GM12891 (cell line): ENCODE measurements around the gene THSD7B.

Experiments
- DNase-seq: peaks from one replicate; pipeline ENCODE4 v3.0.0; 2011; ENCODE audit warnings: low spot score; ENCODE audit not compliant: insufficient read length
- FAIRE-seq: peaks from 2 replicates; lab custom pipeline; 2011; peaks lifted over from hg19 to GRCh38; lab: Jason Lieb, UNC
- PAX5 ChIP-seq: IDR thresholded peaks from 2 replicates; pipeline ENCODE4 v1.6.1; 2011; ENCODE audit warnings: low read length, moderate library complexity, mild to moderate bottlenecking; ENCODE audit not compliant: insufficient read depth, severe bottlenecking
- POLR2A ChIP-seq: IDR thresholded peaks from 2 replicates; pipeline ENCODE4 v1.6.1; 2011; ENCODE audit warnings: low read depth, low read length, control low read depth
- POLR2AphosphoS5 ChIP-seq: IDR thresholded peaks from 2 replicates; pipeline ENCODE4 v1.6.1; 2011; ENCODE audit warnings: low read depth, low read length, control low read depth
- POU2F2 ChIP-seq: IDR thresholded peaks from 2 replicates; pipeline ENCODE4 v1.6.1; 2011; ENCODE audit warnings: low read depth, mild to moderate bottlenecking, control low read depth, low read length, moderate library complexity
- SPI1 ChIP-seq: IDR thresholded peaks from 2 replicates; pipeline ENCODE4 v1.6.1; 2011; ENCODE audit warnings: low read depth, low read length, control low read depth
- TAF1 ChIP-seq: IDR thresholded peaks from 2 replicates; pipeline ENCODE4 v1.6.1; 2011; ENCODE audit warnings: low read depth, low read length, control low read depth

The THSD7B gene

DNA sequence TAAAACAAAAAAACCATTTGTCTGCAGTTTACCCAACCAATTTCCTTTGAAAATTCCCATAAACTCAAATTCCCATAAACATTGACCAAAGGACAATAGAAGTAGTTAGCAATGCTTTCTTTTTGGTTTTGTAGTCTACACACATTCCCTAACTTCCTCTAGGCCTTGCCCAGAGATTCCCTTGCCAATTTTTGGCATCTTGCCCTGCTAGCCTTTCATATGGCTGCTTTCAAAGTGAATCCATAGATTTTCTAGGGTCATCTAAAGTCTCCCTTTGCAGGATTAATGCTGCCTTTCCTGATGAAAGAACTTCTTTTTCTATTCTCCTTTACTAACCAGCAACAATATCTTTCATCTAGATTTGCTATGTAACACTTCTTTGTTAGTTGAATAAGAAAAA, 33.4 kb downstream of the THSD7B start:
- no peak for TF ChIP-seq SPI1
- TF ChIP-seq POLR2A = no peak
- TF ChIP-seq TAF1 = no peak
- TF ChIP-seq POU2F2 = no peak
- TF ChIP-seq PAX5 = no peak
- no peak for TF ChIP-seq POLR2AphosphoS5
- DNase-seq = no peak
- no peak for FAIRE-seq

DNA sequence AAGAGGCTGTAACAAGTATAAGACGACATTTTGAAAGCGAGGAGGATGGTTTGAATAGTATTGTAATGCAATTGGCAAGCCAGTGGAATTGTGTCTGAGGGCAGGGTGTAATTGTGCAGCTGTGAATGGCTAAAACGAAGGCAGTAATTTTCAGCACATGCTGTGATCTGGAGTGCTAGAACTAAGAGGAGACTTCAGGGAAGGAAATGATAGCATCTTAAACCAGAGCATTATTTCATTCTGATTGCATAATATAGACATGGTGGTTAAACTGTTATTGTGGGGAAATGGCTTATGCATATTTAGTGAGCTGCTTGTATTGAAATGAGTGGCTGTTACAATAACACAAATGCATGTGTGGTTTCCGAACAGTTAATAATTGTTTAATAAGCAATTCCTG, 36.3 kb downstream of the THSD7B start:
- no peak for TF ChIP-seq TAF1
- no peak for TF ChIP-seq POLR2AphosphoS5
- TF ChIP-seq POLR2A = no peak
- no peak for TF ChIP-seq POU2F2
- no peak for TF ChIP-seq SPI1
- TF ChIP-seq PAX5 = no peak
- FAIRE-seq (no peak), DNase-seq (no peak)

DNA sequence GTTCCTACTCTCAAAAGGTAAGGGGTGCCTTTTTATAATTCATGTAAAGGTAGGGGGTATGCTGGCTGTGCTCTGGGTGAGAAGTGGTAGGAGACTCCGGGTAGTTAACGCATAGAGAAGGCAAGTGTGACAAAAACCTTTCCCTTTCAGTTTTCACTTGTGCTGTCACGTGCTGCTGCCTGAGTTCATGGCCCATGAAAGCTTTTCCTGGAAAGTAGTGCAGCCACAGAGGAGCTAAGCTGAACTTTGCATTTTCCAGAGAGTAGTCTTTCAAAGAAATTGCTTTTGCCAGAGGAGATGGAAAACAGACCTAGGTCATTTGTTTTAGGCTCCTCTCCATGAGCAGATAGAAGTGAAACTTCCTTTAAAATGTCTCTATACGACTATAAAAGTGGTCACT, 44.7 kb downstream of the THSD7B start:
- TF ChIP-seq PAX5 = no peak
- no peak for TF ChIP-seq SPI1
- TF ChIP-seq POLR2AphosphoS5 = no peak
- no peak for TF ChIP-seq POU2F2
- no peak for TF ChIP-seq TAF1
- TF ChIP-seq POLR2A = no peak
- no peak for DNase-seq
- no peak for FAIRE-seq

DNA sequence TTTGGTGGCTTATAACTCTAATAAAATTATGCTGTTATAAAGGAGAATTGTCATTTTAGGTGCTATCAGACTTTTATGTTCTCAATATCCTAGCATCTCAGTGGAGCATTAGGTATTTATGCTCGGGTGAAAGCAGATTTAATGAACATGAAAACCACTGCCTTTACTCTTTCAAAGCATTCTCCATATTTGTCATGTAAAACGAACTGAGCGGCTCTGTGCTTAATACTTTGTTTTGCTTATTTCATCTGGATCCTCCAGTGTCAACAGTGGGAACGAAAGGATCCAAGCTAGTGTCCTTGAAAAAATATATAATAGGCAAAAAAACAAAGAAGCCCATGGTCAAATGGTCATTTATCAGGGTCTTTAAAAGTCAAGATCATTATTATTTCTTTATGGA, 53.5 kb downstream of the THSD7B start:
- no peak for DNase-seq
- no peak for FAIRE-seq
- TF ChIP-seq POLR2A = no peak
- no peak for TF ChIP-seq POU2F2
- TF ChIP-seq POLR2AphosphoS5 = no peak
- TF ChIP-seq TAF1 = no peak
- no peak for TF ChIP-seq PAX5
- TF ChIP-seq SPI1 = no peak

DNA sequence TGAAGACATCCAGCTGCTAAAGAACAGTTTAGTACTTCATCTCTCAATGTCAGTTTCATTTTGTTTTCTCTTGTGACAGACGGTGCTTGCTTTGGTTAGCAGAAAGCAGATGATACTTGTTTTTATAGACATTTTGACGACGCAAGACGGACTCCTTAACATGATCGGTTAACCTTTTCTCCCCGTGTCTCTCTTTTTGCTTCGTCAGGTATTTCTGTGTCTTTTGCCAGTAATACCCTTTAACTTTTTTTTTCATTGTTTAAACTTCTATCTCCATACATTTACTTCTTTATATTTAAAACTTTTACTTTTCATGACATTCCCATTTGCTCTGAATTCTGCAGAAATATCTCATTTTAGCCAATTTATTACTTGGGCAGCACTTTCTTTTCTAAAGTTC, 57.9 kb downstream of the THSD7B start:
- TF ChIP-seq SPI1 (no peak), POLR2A (no peak), PAX5 (no peak), POU2F2 (no peak), TAF1 (no peak), POLR2AphosphoS5 (no peak)
- FAIRE-seq (no peak), DNase-seq (no peak)

DNA sequence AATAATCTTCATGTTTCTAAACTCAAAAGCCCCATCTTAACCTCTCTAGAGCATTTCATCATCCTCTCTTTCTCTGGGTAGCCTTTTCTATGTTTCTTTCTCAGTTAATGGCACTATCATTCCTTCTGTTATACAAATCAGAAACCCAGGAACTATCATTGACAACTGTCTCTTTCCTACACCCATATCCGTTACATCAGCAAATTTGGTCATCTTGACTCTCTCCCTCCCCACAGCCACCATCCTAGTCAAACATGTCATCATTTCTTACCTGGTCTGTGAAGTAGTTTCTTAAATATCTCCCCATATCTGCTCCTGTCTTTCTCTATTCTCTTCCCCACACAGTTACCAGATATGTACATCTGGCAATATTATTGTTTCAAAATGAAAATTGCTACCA, 62.8 kb downstream of the THSD7B start:
- TF ChIP-seq PAX5 = no peak
- no peak for TF ChIP-seq POLR2A
- TF ChIP-seq TAF1 = no peak
- TF ChIP-seq SPI1 = no peak
- no peak for TF ChIP-seq POLR2AphosphoS5
- no peak for TF ChIP-seq POU2F2
- DNase-seq = no peak
- FAIRE-seq = no peak

DNA sequence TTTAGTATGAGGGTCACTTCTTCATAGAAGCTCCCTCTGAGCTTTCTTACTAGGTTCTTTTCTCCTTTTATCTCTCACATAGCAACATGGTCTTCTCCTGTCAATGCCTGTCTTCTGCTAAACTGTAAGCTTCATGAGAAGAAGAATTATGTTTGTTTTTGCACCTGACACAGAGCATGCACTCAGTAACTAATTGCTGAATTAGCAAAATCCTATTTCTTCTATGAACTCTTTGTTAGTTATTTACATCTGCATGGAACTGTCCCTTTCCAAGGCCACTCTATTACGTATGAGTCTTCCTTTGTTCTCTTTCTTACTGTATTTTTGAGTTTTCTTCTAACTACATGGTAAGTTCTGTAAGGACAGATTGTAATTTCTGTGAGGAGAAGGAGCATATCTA, 63.4 kb downstream of the THSD7B start:
- TF ChIP-seq POLR2AphosphoS5 = no peak
- no peak for TF ChIP-seq PAX5
- TF ChIP-seq POLR2A = no peak
- TF ChIP-seq SPI1 = no peak
- TF ChIP-seq POU2F2 = no peak
- no peak for TF ChIP-seq TAF1
- DNase-seq (no peak), FAIRE-seq (no peak)

DNA sequence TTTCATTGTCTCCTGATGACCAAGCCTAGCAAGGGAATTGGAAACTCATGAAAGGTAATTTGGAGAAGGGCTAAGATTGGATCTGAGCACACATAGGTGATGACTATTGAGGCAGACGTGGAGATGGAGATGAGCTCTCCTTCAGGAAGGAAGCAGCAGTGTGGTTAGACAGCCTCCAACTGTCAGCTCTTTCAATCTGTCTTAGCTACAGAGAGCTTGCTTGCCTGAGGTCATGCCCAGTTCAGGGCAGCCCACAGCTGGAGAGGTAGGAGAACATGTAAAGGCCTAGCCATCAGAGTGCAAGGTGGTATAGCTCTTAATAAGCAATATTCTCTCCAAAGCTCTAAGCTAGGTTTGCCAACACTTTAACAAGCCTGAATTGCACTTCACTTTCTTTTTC, 79.2 kb downstream of the THSD7B start:
- DNase-seq = no peak
- FAIRE-seq = no peak

DNA sequence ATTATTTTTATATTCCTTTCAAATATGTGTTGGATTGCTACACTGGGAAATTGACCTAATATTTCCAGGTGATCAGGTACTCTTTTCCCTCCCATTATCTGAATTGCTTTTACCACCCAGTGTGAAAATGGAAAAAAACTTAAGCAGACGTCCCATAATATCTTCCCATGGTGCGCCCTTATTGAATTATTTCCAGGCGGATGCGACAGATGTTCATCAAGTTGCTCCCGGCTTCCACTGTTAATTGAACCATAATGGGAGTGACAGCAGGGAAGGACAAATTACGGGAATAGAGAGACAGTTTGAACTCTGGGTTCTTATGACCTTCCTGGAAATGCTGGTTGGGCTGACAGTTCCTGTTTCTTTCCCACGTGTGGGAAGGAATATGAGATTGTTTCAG, 93.3 kb downstream of the THSD7B start:
- no peak for DNase-seq
- no peak for TF ChIP-seq TAF1
- TF ChIP-seq SPI1 = no peak
- no peak for TF ChIP-seq POLR2AphosphoS5
- no peak for TF ChIP-seq POU2F2
- no peak for TF ChIP-seq PAX5
- TF ChIP-seq POLR2A = no peak
- no peak for FAIRE-seq

More for the DNA sequence above, 79.2 kb downstream of the THSD7B start:
- TF ChIP-seq PAX5 (no peak), POU2F2 (no peak)

DNA sequence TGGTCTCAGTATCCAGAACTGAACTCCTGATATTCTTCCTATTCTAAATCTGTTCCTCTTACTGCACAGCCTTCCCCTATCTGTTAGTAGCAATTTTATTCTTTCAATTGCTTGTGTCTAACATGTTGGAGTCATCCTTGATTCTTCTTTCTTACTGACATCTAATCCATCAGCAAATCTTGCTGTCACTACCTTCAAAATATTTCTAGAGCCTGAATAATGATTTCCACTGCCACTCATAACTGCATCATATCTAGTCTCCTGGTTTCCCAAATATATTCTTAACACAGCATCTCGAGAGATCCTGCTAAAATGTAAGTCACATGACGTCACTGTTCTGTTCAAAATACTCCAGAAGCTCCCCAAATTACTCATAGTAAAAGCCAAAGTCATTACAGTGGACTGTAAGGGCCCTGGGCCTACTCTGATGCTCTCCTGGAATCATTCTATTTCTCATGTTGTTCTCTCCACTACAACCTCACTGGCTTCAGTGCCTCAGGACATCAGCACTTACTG, 95.2 kb downstream of the THSD7B start:
- FAIRE-seq (no peak), DNase-seq (no peak)
- TF ChIP-seq SPI1 (no peak), POU2F2 (no peak), POLR2AphosphoS5 (no peak), TAF1 (no peak), PAX5 (no peak), POLR2A (no peak)
